Ishikawa (cell line): ENCODE results near the gene KIF17.

Experiments used
- CEBPB ChIP-seq: IDR thresholded peaks from 2 replicates; pipeline ENCODE4 v1.6.1; 2012
- CREB1 ChIP-seq: IDR thresholded peaks from 2 replicates; pipeline ENCODE4 v1.6.1; 2012; ENCODE audit warnings: low read depth
- EGR1 ChIP-seq: IDR thresholded peaks from 2 replicates; pipeline ENCODE4 v1.6.1; 2012
- EP300 ChIP-seq: IDR thresholded peaks from 2 replicates; pipeline ENCODE4 v1.6.1; 2012; ENCODE audit warnings: borderline replicate concordance
- FOXM1 ChIP-seq: IDR thresholded peaks from 2 replicates; pipeline ENCODE4 v1.6.1; 2012; ENCODE audit warnings: low read depth, borderline replicate concordance
- NFIC ChIP-seq: IDR thresholded peaks from 2 replicates; pipeline ENCODE4 v1.6.1; 2012
- RAD21 ChIP-seq: IDR thresholded peaks from 2 replicates; pipeline ENCODE4 v1.6.1; 2012; ENCODE audit warnings: low read depth
- TAF1 ChIP-seq: IDR thresholded peaks from 2 replicates; pipeline ENCODE4 v1.6.1; 2012; ENCODE audit warnings: low read depth, mild to moderate bottlenecking
- TCF12 ChIP-seq: IDR thresholded peaks from 2 replicates; pipeline ENCODE4 v1.6.1; 2012; ENCODE audit warnings: low read depth
- TEAD4 ChIP-seq: IDR thresholded peaks from 2 replicates; pipeline ENCODE4 v1.6.1; 2012
- YY1 ChIP-seq: IDR thresholded peaks from 2 replicates; pipeline ENCODE4 v1.6.1; 2012; ENCODE audit warnings: low read depth
- ZBTB7A ChIP-seq: IDR thresholded peaks from 2 replicates; pipeline ENCODE4 v1.6.1; 2012; ENCODE audit warnings: low read depth
- TF ChIP-seq, protein P1 (sequence below): IDR thresholded peaks from 2 replicates; pipeline ENCODE4 v1.6.1; 2012
- TF ChIP-seq, protein P2 (sequence below): IDR thresholded peaks from 2 replicates; pipeline ENCODE4 v1.6.1; 2012
- TF ChIP-seq, protein P3 (sequence below): IDR thresholded peaks from 2 replicates; pipeline ENCODE4 v1.6.1; 2012; ENCODE audit warnings: low read depth, mild to moderate bottlenecking

Gene KIF17

GRCh38 chr1:20684651-20685050 is 33.2 kb downstream of the KIF17 start:
- no peak for TF ChIP-seq TEAD4

- TF ChIP-seq, protein P1, sequence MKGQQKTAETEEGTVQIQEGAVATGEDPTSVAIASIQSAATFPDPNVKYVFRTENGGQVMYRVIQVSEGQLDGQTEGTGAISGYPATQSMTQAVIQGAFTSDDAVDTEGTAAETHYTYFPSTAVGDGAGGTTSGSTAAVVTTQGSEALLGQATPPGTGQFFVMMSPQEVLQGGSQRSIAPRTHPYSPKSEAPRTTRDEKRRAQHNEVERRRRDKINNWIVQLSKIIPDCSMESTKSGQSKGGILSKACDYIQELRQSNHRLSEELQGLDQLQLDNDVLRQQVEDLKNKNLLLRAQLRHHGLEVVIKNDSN: no peak
- TF ChIP-seq FOXM1 (no peak), RAD21 (no peak), TAF1 (no peak), TEAD4 (no peak), NFIC (no peak), EP300 (no peak), YY1 (no peak), CEBPB (no peak)
- TF ChIP-seq, protein P2, sequence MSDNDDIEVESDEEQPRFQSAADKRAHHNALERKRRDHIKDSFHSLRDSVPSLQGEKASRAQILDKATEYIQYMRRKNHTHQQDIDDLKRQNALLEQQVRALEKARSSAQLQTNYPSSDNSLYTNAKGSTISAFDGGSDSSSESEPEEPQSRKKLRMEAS: no peak
Measured at GRCh38 chr1:20684050-20684620, 33.7 kb downstream of the KIF17 start.

- TF ChIP-seq FOXM1 (no peak), CREB1 (no peak), EP300 (no peak), TCF12 (no peak), YY1 (no peak), TAF1 (no peak), CEBPB (no peak), ZBTB7A (no peak), NFIC (no peak), EGR1 (no peak), RAD21 (no peak), TEAD4 (no peak)
- TF ChIP-seq, protein P2: no peak
- TF ChIP-seq, protein P3, sequence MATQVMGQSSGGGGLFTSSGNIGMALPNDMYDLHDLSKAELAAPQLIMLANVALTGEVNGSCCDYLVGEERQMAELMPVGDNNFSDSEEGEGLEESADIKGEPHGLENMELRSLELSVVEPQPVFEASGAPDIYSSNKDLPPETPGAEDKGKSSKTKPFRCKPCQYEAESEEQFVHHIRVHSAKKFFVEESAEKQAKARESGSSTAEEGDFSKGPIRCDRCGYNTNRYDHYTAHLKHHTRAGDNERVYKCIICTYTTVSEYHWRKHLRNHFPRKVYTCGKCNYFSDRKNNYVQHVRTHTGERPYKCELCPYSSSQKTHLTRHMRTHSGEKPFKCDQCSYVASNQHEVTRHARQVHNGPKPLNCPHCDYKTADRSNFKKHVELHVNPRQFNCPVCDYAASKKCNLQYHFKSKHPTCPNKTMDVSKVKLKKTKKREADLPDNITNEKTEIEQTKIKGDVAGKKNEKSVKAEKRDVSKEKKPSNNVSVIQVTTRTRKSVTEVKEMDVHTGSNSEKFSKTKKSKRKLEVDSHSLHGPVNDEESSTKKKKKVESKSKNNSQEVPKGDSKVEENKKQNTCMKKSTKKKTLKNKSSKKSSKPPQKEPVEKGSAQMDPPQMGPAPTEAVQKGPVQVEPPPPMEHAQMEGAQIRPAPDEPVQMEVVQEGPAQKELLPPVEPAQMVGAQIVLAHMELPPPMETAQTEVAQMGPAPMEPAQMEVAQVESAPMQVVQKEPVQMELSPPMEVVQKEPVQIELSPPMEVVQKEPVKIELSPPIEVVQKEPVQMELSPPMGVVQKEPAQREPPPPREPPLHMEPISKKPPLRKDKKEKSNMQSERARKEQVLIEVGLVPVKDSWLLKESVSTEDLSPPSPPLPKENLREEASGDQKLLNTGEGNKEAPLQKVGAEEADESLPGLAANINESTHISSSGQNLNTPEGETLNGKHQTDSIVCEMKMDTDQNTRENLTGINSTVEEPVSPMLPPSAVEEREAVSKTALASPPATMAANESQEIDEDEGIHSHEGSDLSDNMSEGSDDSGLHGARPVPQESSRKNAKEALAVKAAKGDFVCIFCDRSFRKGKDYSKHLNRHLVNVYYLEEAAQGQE: no peak
- TF ChIP-seq, protein P1: no peak
Measured at GRCh38 chr1:20683614-20684013, 34.2 kb downstream of the KIF17 start.

DNA sequence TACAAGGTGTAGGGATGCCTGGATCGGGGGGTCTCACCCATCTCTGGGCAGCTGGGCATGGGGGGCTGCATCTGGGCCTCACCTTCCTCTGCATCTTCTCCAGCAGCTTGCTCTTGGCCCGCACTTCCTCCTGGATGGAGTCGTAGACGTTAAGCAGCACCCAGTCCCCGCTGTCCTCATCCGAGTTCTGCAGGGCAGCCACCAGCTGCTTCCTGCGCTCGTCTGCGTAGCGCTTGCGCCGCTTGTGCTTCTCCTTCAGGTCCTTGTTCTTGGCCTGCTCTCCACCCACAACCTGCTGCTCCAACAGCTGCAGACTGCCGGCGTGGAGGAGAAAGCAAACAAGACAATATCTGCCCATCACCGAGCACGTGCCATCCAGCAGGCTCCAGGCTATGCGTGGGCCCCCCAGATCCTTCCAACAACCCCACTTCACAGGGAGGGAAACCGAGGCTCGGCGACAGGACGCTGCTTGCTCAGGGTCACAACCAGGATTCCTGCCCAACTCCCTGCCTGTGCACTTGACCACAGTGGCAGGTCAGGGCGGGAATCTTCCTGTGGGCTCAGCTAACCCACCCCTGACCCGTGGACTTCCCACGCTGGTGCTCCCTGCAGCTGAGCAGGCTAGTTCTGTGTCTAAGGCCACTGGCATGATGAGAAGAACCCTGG is 35.1 kb downstream of the KIF17 start:
- TF ChIP-seq NFIC (no peak), EGR1 (no peak), TCF12 (no peak), YY1 (no peak), TEAD4 (no peak), EP300 (no peak), CREB1 (no peak), TAF1 (no peak), CEBPB (no peak)
- TF ChIP-seq, protein P2: no peak
- TF ChIP-seq, protein P1: no peak

DNA sequence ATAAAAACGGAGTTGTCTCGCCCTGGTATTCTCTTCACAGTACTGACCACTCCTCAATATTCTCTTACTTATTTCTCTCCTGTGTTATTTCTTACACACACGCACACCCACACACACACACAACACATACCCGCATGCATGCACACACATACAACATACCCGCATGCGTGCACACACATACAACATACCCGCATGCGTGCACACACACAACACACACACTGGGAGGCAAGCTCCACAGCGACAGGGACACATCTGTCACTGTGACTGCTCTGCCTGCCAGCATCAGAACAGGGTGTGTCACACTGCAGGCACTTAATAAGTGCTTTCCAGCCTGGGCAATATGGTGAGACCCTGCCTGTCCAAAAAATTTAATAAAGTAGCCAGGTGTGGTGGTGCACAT is 35.8 kb downstream of the KIF17 start:
- TF ChIP-seq YY1: no peak
- TF ChIP-seq CEBPB: no peak
- TF ChIP-seq, protein P1: no peak
- TF ChIP-seq EGR1: no peak
- TF ChIP-seq TEAD4: no peak

DNA sequence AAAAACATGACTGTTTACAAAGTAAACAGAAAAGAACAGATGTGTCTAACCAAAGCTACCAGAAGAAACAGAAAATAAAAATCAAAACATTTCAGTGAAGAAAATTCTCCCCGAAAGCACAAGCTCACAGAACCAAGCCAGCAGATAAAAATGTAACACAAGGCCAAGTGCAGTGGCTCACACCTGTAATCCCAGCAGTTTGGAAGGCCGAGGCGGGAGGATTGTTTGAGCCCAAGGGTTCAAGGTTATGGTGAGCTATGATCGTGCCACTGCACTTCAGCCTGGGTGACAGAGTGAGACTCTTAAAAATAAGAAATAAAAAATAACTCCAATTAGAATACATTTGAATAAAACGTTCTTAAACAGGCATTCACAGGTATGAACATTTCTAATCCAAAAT is 37.5 kb downstream of the KIF17 start:
- TF ChIP-seq, protein P3: no peak
- TF ChIP-seq, protein P1: no peak
- TF ChIP-seq ZBTB7A (no peak), TEAD4 (no peak), RAD21 (no peak), TCF12 (no peak), NFIC (no peak), FOXM1 (no peak), CEBPB (no peak), EP300 (no peak), CREB1 (no peak), YY1 (no peak), EGR1 (no peak), TAF1 (no peak)
- TF ChIP-seq, protein P2: no peak
